DLD1 (cell line): Measurements from ENCODE around the gene ANKRD11.
"Not testable (repeated sequence)": the region's sequence is repeated elsewhere in the genome, so short reads cannot be mapped to it uniquely, and the experiment has no call there.

Source experiments
- in situ Hi-C: cut with HindIII; loops from 2 replicates; pipeline ENCODE4 v1.10.0; 2017; ENCODE audit warnings: low sequenced_read_pairs

ANKRD11 gene

GRCh38 chr16:89274561-89275283 lies 215.6 kb downstream of the ANKRD11 start:
- in situ Hi-C loops = no loop called here

GRCh38 chr16:89273741-89274472 lies 216.5 kb downstream of the ANKRD11 start:
- in situ Hi-C loops = no loop called here

- in situ Hi-C loops = no loop called here
Measured at GRCh38 chr16:89272631-89273030, 217.7 kb downstream of the ANKRD11 start.

- in situ Hi-C loops = no loop called here
Measured at GRCh38 chr16:89270666-89271345, 219.6 kb downstream of the ANKRD11 start.

- in situ Hi-C loops = no loop called here
Measured at GRCh38 chr16:89269805-89270665, 220.3 kb downstream of the ANKRD11 start.

DNA sequence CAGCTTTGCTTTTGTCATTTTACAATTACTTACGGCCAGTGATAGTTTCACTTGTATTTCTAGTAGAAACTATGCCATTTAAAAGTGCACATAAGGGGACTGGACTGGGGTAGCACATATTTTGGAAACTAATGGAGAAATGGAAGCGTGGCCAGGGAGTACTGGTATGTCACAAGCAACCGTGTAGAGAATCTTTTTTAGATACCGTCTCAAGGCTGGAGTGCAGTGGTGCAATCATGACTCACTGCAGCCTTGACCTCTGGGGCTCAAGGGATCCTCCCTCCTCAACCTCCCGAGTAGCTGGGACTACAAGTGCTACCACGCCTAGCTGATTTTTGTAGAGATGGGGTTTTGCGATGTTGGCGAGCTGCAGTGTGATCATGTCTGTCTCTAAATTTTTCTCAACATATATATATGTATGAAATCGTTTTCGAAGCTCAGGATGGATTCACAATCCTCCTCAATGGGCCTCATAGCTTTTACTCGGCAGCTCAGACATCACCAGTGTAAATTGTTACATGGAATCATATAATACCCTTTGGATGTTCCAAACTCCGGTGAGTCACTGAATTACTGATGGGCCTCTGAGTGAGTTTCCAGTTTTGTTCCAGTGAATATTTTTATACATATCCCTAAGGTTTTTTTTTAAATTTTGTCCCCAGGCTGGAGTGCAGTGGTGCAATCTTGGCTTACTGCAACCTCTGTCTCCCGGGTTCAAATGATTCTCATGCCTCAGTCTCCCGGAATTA lies 221.2 kb downstream of the ANKRD11 start:
- in situ Hi-C loops = no loop called here

- in situ Hi-C loops = no loop called here
Measured at GRCh38 chr16:89268585-89268984, 221.8 kb downstream of the ANKRD11 start.

GRCh38 chr16:89267746-89268145 lies 222.6 kb downstream of the ANKRD11 start:
- in situ Hi-C loops = not testable (repeated sequence)

GRCh38 chr16:89266521-89267134 lies 223.7 kb downstream of the ANKRD11 start:
- in situ Hi-C loops = no loop called here

- in situ Hi-C loops = no loop called here
Measured at GRCh38 chr16:89265647-89266046, 224.7 kb downstream of the ANKRD11 start.

GRCh38 chr16:89264800-89265550 lies 225.4 kb downstream of the ANKRD11 start:
- in situ Hi-C loops = no loop called here

DNA sequence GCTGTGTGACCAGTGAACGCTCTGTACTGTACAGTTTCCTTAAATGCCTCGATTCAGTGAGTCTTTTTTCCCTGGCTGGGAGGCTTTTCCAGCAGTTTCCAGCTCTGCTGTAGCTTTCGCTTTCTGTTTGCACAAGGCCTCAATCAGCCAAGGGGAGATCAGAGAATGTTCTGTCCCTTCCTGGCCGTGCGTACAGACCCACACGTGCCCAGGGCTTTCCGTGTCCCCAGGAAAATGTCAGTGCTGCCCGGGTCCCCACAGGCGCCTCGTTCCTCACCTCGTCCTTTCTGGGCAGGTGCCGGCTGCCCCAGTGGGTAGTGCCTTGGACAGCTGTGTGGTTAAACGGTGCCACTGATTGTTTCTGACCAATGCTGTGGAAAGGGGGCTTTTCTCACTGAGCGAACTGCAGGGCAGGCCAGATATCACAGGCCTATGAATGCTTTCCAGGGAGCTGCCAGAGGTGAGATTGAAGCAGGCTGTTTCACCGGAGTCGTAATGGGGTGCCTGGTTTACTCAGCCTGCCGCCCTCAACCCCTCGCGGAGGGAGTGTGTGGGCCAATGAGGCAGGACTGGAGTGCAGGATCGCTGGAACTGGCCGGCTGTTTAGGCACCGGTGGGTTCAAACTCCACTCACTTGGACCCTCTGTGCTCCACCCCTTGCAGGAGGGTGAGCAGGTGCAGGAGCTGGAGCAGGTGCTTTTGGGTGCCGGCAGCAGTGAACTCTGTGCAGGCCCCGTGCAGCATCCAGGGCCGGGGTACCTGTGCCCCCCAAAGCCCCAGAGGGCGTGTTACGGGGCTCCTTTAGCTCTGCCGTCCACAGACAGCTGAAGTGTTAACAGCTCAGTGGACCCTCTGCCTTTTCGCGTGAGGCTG lies 228.4 kb downstream of the ANKRD11 start:
- in situ Hi-C loops = no loop called here

GRCh38 chr16:89259901-89260300 lies 230.5 kb downstream of the ANKRD11 start:
- in situ Hi-C loops = not testable (repeated sequence)

DNA sequence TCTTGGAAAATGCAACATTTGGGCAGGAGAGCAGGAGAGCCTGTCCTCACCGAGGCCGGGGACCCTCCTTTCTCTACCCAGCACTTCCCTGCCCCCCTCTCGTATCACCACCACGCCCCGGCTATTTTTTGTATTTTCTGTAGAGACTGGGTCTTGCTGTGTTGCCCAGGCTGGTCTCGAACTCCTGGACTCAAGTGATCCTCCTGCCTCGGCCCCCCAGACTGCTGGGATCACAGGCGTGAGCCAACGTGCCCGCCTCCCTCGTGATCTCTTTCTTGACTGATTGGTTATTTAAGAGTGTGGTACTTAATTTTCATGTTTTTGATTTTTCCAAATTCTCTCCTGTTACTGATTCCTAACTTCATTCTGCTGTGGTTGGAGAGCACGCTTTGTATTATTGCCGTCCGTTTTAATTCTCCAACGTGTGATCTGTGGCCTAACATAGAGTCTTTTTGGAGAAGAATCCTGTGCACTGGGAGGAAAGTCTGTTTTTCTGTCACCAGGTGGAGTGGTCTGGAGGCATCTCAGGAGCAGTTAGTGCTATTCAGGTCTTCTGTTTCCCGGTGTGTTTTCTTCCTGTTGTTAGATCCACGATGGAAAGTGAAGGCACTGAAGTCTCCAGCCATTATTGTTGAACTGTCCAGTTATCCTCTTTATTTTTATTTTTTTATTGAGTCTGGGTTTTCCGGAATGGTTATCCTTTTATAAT lies 232.4 kb downstream of the ANKRD11 start:
- in situ Hi-C loops = no loop called here

- in situ Hi-C loops = no loop called here
Measured at GRCh38 chr16:89257281-89257731, 233.1 kb downstream of the ANKRD11 start.

GRCh38 chr16:89256651-89257254 lies 233.6 kb downstream of the ANKRD11 start:
- in situ Hi-C loops = no loop called here
